Ovary (tissue), 9 donors: Measurements from ENCODE around the gene WNT9B. TPM values are rescaled to one million over a fixed set of nuclear protein-coding genes. Genes with fewer than 3 reads are reported as not detected.

Experiments used
- DNase-seq, 5 donors: peaks; one replicate each; pipeline ENCODE4 v3.0.0-alpha.2; 2019 to 2020
- H3K27ac ChIP-seq, 2 donors: fragments of 200-600 bp; one replicate each; pipeline versions ENCODE4 v1.5.1 to v1.8.0; 2019 to 2022
- H3K27me3 ChIP-seq: fragments of 200-600 bp; one replicate; pipeline ENCODE4 v1.8.0; 2022
- H3K36me3 ChIP-seq: fragments of 200-600 bp; sonication (generic); one replicate; pipeline ENCODE4 v1.5.1; 2019
- H3K4me1 ChIP-seq: one replicate; pipeline ENCODE4 v1.8.1; 2013; ENCODE audit warnings: mild to moderate bottlenecking, moderate library complexity; ENCODE audit not compliant: insufficient read depth
- H3K4me3 ChIP-seq: fragments of 200-600 bp; sonication (generic); one replicate; pipeline ENCODE4 v1.5.1; 2017
- H3K9me3 ChIP-seq, 2 donors: fragments of 200-600 bp in 1 of 2; sonication (generic) in 1 of 2; one replicate each; pipeline versions ENCODE4 v1.5.1 to v1.8.1; 2013 to 2019; ENCODE audit warnings: mild to moderate bottlenecking in 1 of 2, moderate library complexity in 1 of 2
- CTCF ChIP-seq, 3 donors: fragments of 450-650 bp in 2 of 3; fragments of 200-600 bp in 1 of 3; IDR thresholded peaks; one replicate each; pipeline versions ENCODE4 v1.5.1 to v1.8.0; 2016 to 2022; ENCODE audit warnings: antibody characterized with exemption in 3 of 3, mild to moderate bottlenecking in 1 of 3
- EP300 ChIP-seq: sonication (generic); formaldehyde crosslinking; IDR thresholded peaks from one replicate; pipeline ENCODE4 v1.6.1; 2017; ENCODE audit warnings: antibody characterized with exemption
- POLR2A ChIP-seq: fragments of 450-650 bp; IDR thresholded peaks from one replicate; pipeline ENCODE4 v1.6.1; 2017; ENCODE audit warnings: antibody characterized with exemption, mild to moderate bottlenecking, moderate library complexity
- WGBS, 3 donors: extraction: QIAGEN DNeasy Blood & Tissue Kit in 1 of 3; methylation state at CpG; one replicate each; pipeline versions ENCODE4 v1.1.5 to v1.1.7; 2013 to 2017; 5-methylcytosine and 5-hydroxymethylcytosine counted together
- intact Hi-C, 4 donors: fragments of 100-400 bp; cut with DNase I; formaldehyde crosslinking; loops; one replicate each; pipeline versions ENCODE4 v1.11.0 to v1.15.1; 2022 to 2023
- polyA plus RNA-seq, 2 donors: library from polyadenylated mRNA; stranded (reverse); fragments of 200-250 nt in 1 of 2; fragments of 350-450 nt in 1 of 2; fragmentation: Illumina TruSeq in 1 of 2; extraction: RNeasy Lipid Tissue Mini Kit (QIAGEN cat#74804) in 1 of 2; gene quantifications; one replicate each; pipeline ENCODE4 v1.2.3, GENCODE V29; 2013 to 2014
- total RNA-seq, 7 donors: library from RNA; depleted of rRNA in 2 of 7; stranded (reverse); fragments of >200 nt in 2 of 7; fragmentation: NEBNext Ultra II Directional in 3 of 7; extraction: Animal tissue kit (Norgen Biotek cat#: 25700) in 3 of 7; gene quantifications; one replicate each; pipeline versions ENCODE4 v1.1.0 to v1.2.4, GENCODE V29; 2016 to 2023
- donor health status: DM: no; HTN: no; CAD: no; lungs with moderate emphysema.
- donor health status: DM: no; HTN: no; CAD: no.
- donor health status: Bipolar disorder and iron deficiency.
- donor health status: DM: yes; HTN: yes; CAD: no.
- donor health status: DM: no; HTN: no; CAD: no.
- donor health status: DM: yes; HTN: yes; CAD: no.

The WNT9B gene
- total and polyA plus RNA-seq, 9 donors = 0.08 to 0.50 (median 0.10) TPM; not detected in 6

- Histone ChIP-seq H3K27ac (no peak overlapping the region), H3K9me3 (no peaks in the 10 kb centered on the region), H3K4me1 (peaks cover 6% of the 10 kb centered on the region), H3K4me3 (no peak overlapping the region), H3K27me3 (no peaks in the 10 kb centered on the region), H3K36me3 (no peaks in the 10 kb centered on the region)
- TF ChIP-seq POLR2A = no peak
- TF ChIP-seq EP300 = no peak
- TF ChIP-seq CTCF (IDR thresholded peaks at IDR 0.05) = no peak
- 94 to 96% (median 94%) methylated on average over 3 of the region's 3 CpGs for WGBS, 3 donors
- intact Hi-C loops = no loop called here
- no peak for DNase-seq
Observed at GRCh38 chr17:46854515-46854914, 3.1 kb downstream of the WNT9B start.

GRCh38 chr17:46854948-46855347 lies 3.6 kb downstream of the WNT9B start:
- WGBS, 3 donors = 52 to 71% (median 58%) methylated on average over 4 of the region's 4 CpGs
- DNase-seq = no peak
- H3K9me3 ChIP-seq = no peaks in the 10 kb centered on the region
- no peak overlapping the region for H3K4me3 ChIP-seq
- TF ChIP-seq CTCF (IDR thresholded peaks at IDR 0.05) (no peak), EP300 (no peak), POLR2A (no peak)
- no peaks in the 10 kb centered on the region for H3K27me3 ChIP-seq
- H3K4me1 ChIP-seq = peaks cover 6% of the 10 kb centered on the region
- H3K36me3 ChIP-seq = no peaks in the 10 kb centered on the region
- no peak overlapping the region for H3K27ac ChIP-seq
- intact Hi-C loops = no loop called here

GRCh38 chr17:46857600-46857999 lies 6.2 kb downstream of the WNT9B start:
- H3K27me3 ChIP-seq = no peaks in the 10 kb centered on the region
- TF ChIP-seq EP300 (no peak), POLR2A (no peak), CTCF (IDR thresholded peaks at IDR 0.05) (no peak)
- H3K9me3 ChIP-seq = no peaks in the 10 kb centered on the region
- WGBS, 3 donors = 93 to 95% (median 94%) methylated on average over 1 of the region's 1 CpG
- H3K36me3 ChIP-seq = no peaks in the 10 kb centered on the region
- intact Hi-C loops = no loop called here
- no peak overlapping the region for H3K27ac ChIP-seq
- no peak for DNase-seq
- no peak overlapping the region for H3K4me3 ChIP-seq
- no peaks in the 10 kb centered on the region for H3K4me1 ChIP-seq

- intact Hi-C loops = no loop called here
- DNase-seq = no peak
- TF ChIP-seq CTCF (IDR thresholded peaks at IDR 0.05) = no peak
- TF ChIP-seq EP300 = no peak
- TF ChIP-seq POLR2A = no peak
- H3K9me3 ChIP-seq = no peaks in the 10 kb centered on the region
- no peak overlapping the region for H3K4me3 ChIP-seq
- no peaks in the 10 kb centered on the region for H3K36me3 ChIP-seq
- no peak overlapping the region for H3K27ac ChIP-seq
- no peaks in the 10 kb centered on the region for H3K4me1 ChIP-seq
- no peaks in the 10 kb centered on the region for H3K27me3 ChIP-seq
- 50 to 63% (median 50%) methylated on average over 5 of the region's 5 CpGs for WGBS, 3 donors
Observed at GRCh38 chr17:46859996-46860395, 8.6 kb downstream of the WNT9B start.

- 22 to 34% (median 24%) methylated on average over 13 of the region's 13 CpGs for WGBS, 3 donors
- no peaks in the 10 kb centered on the region for H3K27me3 ChIP-seq
Observed at GRCh38 chr17:46862949-46863348, 11.6 kb downstream of the WNT9B start.

More at GRCh38 chr17:46862949-46863348, 11.6 kb downstream of the WNT9B start:
- TF ChIP-seq POLR2A (no peak), CTCF (IDR thresholded peaks at IDR 0.05) (no peak), EP300 (no peak)
- intact Hi-C loops = no loop called here
- no peaks in the 10 kb centered on the region for H3K9me3 ChIP-seq
- H3K4me1 ChIP-seq = no peaks in the 10 kb centered on the region
- no peak for DNase-seq
- H3K36me3 ChIP-seq = no peaks in the 10 kb centered on the region
- H3K27ac ChIP-seq = no peak overlapping the region
- H3K4me3 ChIP-seq = no peak overlapping the region
